Testis (tissue), 2 donors: ENCODE data around the gene CTSE.

Experiments used
- CTCF ChIP-seq, 3 experiments: fragments of 450-650 bp in 2 of 3; fragments of 200-600 bp in 1 of 3; sonication (generic) in 1 of 3; IDR thresholded peaks; one replicate each; pipeline ENCODE4 v1.5.1; 2016 to 2019; ENCODE audit warnings: antibody characterized with exemption in 3 of 3, mild to moderate bottlenecking in 2 of 3, moderate library complexity in 1 of 3
- POLR2A ChIP-seq: fragments of 450-650 bp; IDR thresholded peaks from one replicate; pipeline ENCODE4 v1.6.1; 2017; ENCODE audit warnings: antibody characterized with exemption, mild to moderate bottlenecking, moderate library complexity

GRCh38 chr1:205983925-205984725, 39.6 kb downstream of the CTSE start:
- no peak for TF ChIP-seq POLR2A
- TF ChIP-seq CTCF (IDR thresholded peaks at IDR 0.05): peak; percentile 45 to 53 (median 50)
